Endometrium (tissue), 2 donors: ENCODE results near the gene LILRA6.

Source experiments
- FAIRE-seq: peaks from 2 replicates; lab custom pipeline; 2012; peaks lifted over from hg19 to GRCh38; lab: Jason Lieb, UNC
- donor health status: control.
- donor health status: control.

Gene LILRA6

GRCh38 chr19:54188215-54188871 is 54.2 kb downstream of the LILRA6 start:
- FAIRE-seq: no peak

- FAIRE-seq: no peak
Measured at GRCh38 chr19:54186934-54187381, 55.6 kb downstream of the LILRA6 start.
